Hepatocyte (in vitro differentiated cells): Measurements from ENCODE around the gene GLS. TPM values are rescaled to one million over a fixed set of nuclear protein-coding genes. Genes with fewer than 3 reads are reported as not detected.
"Not testable (repeated sequence)": the region's sequence is repeated elsewhere in the genome, so short reads cannot be mapped to it uniquely, and the experiment has no call there.

Experiments used
- DNase-seq: peaks from one replicate; pipeline ENCODE4 v3.0.0-alpha.2; 2016; ENCODE audit warnings: low spot score
- H2AFZ ChIP-seq: fragments of 200-600 bp; sonication (generic); 2 replicates; pipeline ENCODE4 v1.6.0; 2016; ENCODE audit warnings: antibody characterized with exemption, mild to moderate bottlenecking
- H3K27ac ChIP-seq: fragments of 200-600 bp; sonication (generic); 2 replicates; pipeline ENCODE4 v1.5.1; 2016; ENCODE audit warnings: mild to moderate bottlenecking
- H3K27me3 ChIP-seq: fragments of 200-600 bp; sonication (generic); 2 replicates; pipeline ENCODE4 v1.6.1; 2016
- H3K36me3 ChIP-seq: fragments of 200-600 bp; sonication (generic); replicated peaks from 2 replicates; pipeline ENCODE4 v1.5.1; 2016; ENCODE audit warnings: low read depth; ENCODE audit not compliant: insufficient read depth
- H3K4me1 ChIP-seq: fragments of 200-600 bp; sonication (generic); 2 replicates; pipeline ENCODE4 v1.5.1; 2016; ENCODE audit warnings: mild to moderate bottlenecking, moderate library complexity; ENCODE audit not compliant: insufficient read depth
- H3K4me2 ChIP-seq: fragments of 200-600 bp; sonication (generic); 2 replicates; pipeline ENCODE4 v1.6.0; 2016
- H3K4me3 ChIP-seq: fragments of 200-600 bp; sonication (generic); 2 replicates; pipeline ENCODE4 v1.5.1; 2016; ENCODE audit warnings: mild to moderate bottlenecking
- H3K79me2 ChIP-seq: fragments of 200-600 bp; sonication (generic); 2 replicates; pipeline ENCODE4 v1.6.0; 2017; ENCODE audit warnings: mild to moderate bottlenecking
- H3K9me2 ChIP-seq: fragments of 200-600 bp; sonication (generic); replicated peaks from 2 replicates; pipeline ENCODE4 v1.6.0; 2017; ENCODE audit warnings: mild to moderate bottlenecking; ENCODE audit not compliant: insufficient read depth
- H3K9me3 ChIP-seq: fragments of 200-600 bp; sonication (generic); 2 replicates; pipeline ENCODE4 v1.5.1; 2016; ENCODE audit warnings: low read depth, mild to moderate bottlenecking
- H4K20me1 ChIP-seq: fragments of 200-600 bp; sonication (generic); 2 replicates; pipeline ENCODE4 v1.6.0; 2016; ENCODE audit warnings: mild to moderate bottlenecking; ENCODE audit not compliant: insufficient read depth, poor library complexity, severe bottlenecking
- EZH2 ChIP-seq: fragments of 200-600 bp; sonication (generic); IDR thresholded peaks from 2 replicates; pipeline ENCODE4 v1.6.1; 2016; ENCODE audit warnings: antibody characterized with exemption, mild to moderate bottlenecking, borderline replicate concordance
- EZH2phosphoT487 ChIP-seq: fragments of 200-600 bp; sonication (generic); IDR thresholded peaks from one replicate; pipeline ENCODE4 v1.6.1; 2018; ENCODE audit warnings: antibody characterized with exemption, mild to moderate bottlenecking, low read depth, moderate library complexity; ENCODE audit not compliant: unreplicated experiment, severe bottlenecking
- WGBS: methylation state at CpG from one replicate; pipeline ENCODE4 v1.1.6; 2016; ENCODE audit warnings: low lambda C conversion rate; ENCODE audit errors: missing lambda C conversion rate; 5-methylcytosine and 5-hydroxymethylcytosine counted together
- polyA plus RNA-seq: library from polyadenylated mRNA; unstranded; fragments of >200 nt; fragmentation: Nextera tagmentation; extraction: Ambion mirVana; gene quantifications from 2 replicates; pipeline ENCODE4 v1.2.1, GENCODE V29; 2016
- total RNA-seq: library from RNA; depleted of rRNA; stranded (reverse); fragments of >200 nt; gene quantifications from 2 replicates; pipeline ENCODE4 v1.2.3, GENCODE V29; 2014
- TF ChIP-seq, protein P1 (sequence below): fragments of 200-600 bp; sonication (generic); IDR thresholded peaks from 2 replicates; pipeline ENCODE4 v1.5.1; 2016; ENCODE audit warnings: antibody characterized with exemption, mild to moderate bottlenecking; ENCODE audit not compliant: poor library complexity

Gene GLS
- total and polyA plus RNA-seq, 2 experiments from 2014 or later: 78.8 to 460 TPM

DNA sequence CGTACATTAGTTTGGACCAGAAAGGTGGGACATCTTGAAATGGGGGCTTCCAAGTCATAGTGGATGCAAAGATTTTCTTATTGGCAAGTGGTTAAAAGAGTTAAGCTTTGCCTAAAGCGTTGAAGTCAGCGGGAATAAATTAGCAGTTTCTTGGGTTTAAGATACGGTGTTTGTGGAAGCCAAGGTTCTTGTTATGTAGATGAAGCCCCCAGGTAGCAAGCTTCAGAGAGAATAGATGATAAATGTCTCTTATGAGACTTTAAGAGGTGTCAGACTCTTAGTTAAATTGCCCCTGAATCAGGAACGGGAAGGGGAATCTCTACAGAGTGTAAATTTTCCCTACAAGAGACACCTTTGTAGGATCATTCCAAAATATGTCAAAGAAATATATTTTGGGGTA, 10.9 kb upstream of the GLS start:
- no peak overlapping the region for H3K27ac ChIP-seq
- no peak for DNase-seq
- 72% methylated on average over 5 of the region's 5 CpGs for WGBS
- no peaks in the 10 kb centered on the region for H3K36me3 ChIP-seq
- peaks cover under 1% of the 10 kb centered on the region for H3K4me1 ChIP-seq
- no peak overlapping the region for H3K4me2 ChIP-seq
- no peaks in the 10 kb centered on the region for H3K79me2 ChIP-seq
- no peaks in the 10 kb centered on the region for H3K27me3 ChIP-seq
- TF ChIP-seq EZH2 (no peak), EZH2phosphoT487 (no peak)
- TF ChIP-seq, protein P1, sequence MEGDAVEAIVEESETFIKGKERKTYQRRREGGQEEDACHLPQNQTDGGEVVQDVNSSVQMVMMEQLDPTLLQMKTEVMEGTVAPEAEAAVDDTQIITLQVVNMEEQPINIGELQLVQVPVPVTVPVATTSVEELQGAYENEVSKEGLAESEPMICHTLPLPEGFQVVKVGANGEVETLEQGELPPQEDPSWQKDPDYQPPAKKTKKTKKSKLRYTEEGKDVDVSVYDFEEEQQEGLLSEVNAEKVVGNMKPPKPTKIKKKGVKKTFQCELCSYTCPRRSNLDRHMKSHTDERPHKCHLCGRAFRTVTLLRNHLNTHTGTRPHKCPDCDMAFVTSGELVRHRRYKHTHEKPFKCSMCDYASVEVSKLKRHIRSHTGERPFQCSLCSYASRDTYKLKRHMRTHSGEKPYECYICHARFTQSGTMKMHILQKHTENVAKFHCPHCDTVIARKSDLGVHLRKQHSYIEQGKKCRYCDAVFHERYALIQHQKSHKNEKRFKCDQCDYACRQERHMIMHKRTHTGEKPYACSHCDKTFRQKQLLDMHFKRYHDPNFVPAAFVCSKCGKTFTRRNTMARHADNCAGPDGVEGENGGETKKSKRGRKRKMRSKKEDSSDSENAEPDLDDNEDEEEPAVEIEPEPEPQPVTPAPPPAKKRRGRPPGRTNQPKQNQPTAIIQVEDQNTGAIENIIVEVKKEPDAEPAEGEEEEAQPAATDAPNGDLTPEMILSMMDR: no peak
- no peak overlapping the region for H2AFZ ChIP-seq
- H4K20me1 ChIP-seq: no peaks in the 10 kb centered on the region
- H3K4me3 ChIP-seq: no peak overlapping the region
- no peaks in the 10 kb centered on the region for H3K9me3 ChIP-seq
- no peaks in the 10 kb centered on the region for H3K9me2 ChIP-seq

DNA sequence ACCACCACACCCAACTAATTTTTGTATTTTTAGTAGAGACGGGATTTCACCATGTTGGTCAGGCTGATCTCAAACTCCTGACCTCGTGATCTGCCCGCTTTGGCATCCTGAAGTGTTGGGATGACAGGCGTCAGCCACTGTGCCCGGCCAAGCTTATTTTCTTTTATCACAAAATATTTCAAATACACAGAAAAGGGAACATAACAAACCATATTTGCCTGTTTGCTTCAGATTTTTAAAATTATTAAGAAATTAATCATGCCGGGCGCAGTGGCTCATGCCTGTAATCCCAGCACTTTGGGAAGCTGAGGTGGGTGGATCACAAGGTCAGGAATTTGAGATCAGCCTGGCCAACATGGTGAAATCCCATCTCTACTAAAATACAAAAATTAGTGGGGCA, 7.2 kb upstream of the GLS start:
- H3K79me2 ChIP-seq, H3K36me3 ChIP-seq, H3K27me3 ChIP-seq, H3K4me2 ChIP-seq, DNase-seq, H4K20me1 ChIP-seq, H3K4me1 ChIP-seq, H3K4me3 ChIP-seq, H3K9me3 ChIP-seq, H2AFZ ChIP-seq, H3K27ac ChIP-seq, H3K9me2 ChIP-seq: not testable (repeated sequence)
- WGBS: 98% methylated on average over 7 of the region's 7 CpGs

DNA sequence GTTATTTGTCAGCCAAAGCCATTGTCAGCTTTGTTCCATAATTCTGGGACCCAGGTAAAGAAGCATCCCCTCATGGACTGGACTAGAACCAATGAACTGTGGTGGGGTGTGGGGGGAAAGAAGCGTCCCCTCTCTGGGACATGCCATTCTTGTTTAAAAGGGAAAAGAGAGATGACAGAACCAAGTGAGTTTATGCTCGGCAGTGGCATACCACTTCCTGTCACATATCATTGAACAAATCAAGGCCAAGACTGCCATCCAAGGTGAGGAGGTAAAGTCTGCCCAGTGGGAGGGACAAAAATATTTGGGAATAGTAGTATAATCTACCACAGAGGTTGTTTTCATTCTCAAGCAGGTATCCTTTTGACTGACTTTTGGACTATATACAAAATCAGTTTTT, 4.7 kb upstream of the GLS start:
- no peak overlapping the region for H2AFZ ChIP-seq
- H3K79me2 ChIP-seq: peaks cover 4% of the 10 kb centered on the region
- H3K4me3 ChIP-seq: no peak overlapping the region
- no peaks in the 10 kb centered on the region for H3K9me3 ChIP-seq
- WGBS: 92% methylated on average over 2 of the region's 2 CpGs
- DNase-seq: no peak
- H3K4me1 ChIP-seq: peaks cover 4% of the 10 kb centered on the region
- TF ChIP-seq EZH2: no peak
- TF ChIP-seq EZH2phosphoT487: no peak
- no peaks in the 10 kb centered on the region for H4K20me1 ChIP-seq
- no peak overlapping the region for H3K4me2 ChIP-seq
- H3K9me2 ChIP-seq: no peaks in the 10 kb centered on the region
- H3K36me3 ChIP-seq: no peaks in the 10 kb centered on the region
- no peak overlapping the region for H3K27ac ChIP-seq
- no peaks in the 10 kb centered on the region for H3K27me3 ChIP-seq

DNA sequence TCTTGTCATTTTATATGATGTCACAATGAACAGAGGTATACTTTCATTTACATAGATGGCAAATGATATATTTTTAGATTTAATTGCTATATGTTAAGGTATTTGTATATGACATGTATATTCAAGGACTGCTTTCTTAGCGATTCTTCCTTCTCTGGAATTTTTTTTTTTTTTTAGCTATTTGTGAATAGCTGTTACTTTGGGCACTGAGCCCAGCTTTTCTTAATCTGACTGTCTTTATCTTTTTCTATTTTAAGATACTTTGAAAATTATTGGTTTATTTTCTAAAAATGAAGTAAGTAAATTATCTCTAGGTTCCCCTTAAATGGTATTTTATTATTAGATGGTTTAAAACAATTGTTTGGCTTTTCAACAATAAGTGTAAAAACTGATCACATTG, 4.0 kb upstream of the GLS start:
- H3K4me1 ChIP-seq: peaks cover 4% of the 10 kb centered on the region
- H3K27ac ChIP-seq: no peak overlapping the region
- H3K9me3 ChIP-seq: no peaks in the 10 kb centered on the region
- no peaks in the 10 kb centered on the region for H3K9me2 ChIP-seq
- no peak for DNase-seq
- H3K4me2 ChIP-seq: no peak overlapping the region
- no peak for TF ChIP-seq EZH2
- no peak overlapping the region for H3K4me3 ChIP-seq
- no peaks in the 10 kb centered on the region for H3K36me3 ChIP-seq
- H3K27me3 ChIP-seq: no peaks in the 10 kb centered on the region
- H2AFZ ChIP-seq: no peak overlapping the region
- H4K20me1 ChIP-seq: peaks cover under 1% of the 10 kb centered on the region
- H3K79me2 ChIP-seq: peaks cover 10% of the 10 kb centered on the region
- WGBS: 86% methylated on average over 1 of the region's 1 CpG

DNA sequence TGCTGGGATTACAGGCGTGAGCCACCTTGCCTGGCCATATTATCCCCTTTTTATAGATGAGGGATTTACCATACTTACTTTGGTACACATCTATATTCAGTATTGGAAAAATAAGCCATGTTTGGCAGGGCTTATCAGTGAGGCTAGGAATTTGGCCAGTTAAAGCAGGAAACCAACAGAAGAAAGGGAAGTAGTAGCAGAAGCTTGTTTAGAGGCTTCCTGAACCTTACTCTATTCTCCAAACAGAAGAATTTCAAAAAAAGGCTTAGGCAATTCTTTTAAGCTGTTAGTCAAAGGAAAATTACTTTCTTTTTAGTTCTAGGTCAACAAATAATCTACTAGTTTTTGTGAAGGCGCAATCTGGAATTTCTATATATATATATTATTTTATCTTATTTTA, 3.2 kb upstream of the GLS start:
- Histone ChIP-seq H3K36me3 (no peaks in the 10 kb centered on the region), H3K9me3 (no peaks in the 10 kb centered on the region), H3K27me3 (no peaks in the 10 kb centered on the region), H4K20me1 (peaks cover 8% of the 10 kb centered on the region), H3K9me2 (no peaks in the 10 kb centered on the region), H3K27ac (no peak overlapping the region), H3K4me1 (peaks cover 4% of the 10 kb centered on the region), H2AFZ (no peak overlapping the region), H3K4me3 (no peak overlapping the region), H3K79me2 (peaks cover 18% of the 10 kb centered on the region), H3K4me2 (no peak overlapping the region)
- TF ChIP-seq, protein P1: no peak
- TF ChIP-seq EZH2phosphoT487 (no peak), EZH2 (no peak)
- WGBS: 92% methylated on average over 2 of the region's 2 CpGs
- DNase-seq: no peak
